Activated CD8-positive, alpha-beta memory T cell treated with anti-CD3 and anti-CD28 coated beads, Interleukin-2, amount 50 U/mL, for 4 hours (primary cell): ENCODE results near the gene ASCC3.
"Not testable (repeated sequence)": the region's sequence is repeated elsewhere in the genome, so short reads cannot be mapped to it uniquely, and the experiment has no call there.

Experiments
- DNase-seq: peaks from one replicate; pipeline ENCODE4 v3.0.0-alpha.2; 2020

Gene ASCC3

GRCh38 chr6:100881707-100882040, 545 bp upstream of the ASCC3 start:
- no peak for DNase-seq

- DNase-seq = no peak
Measured at GRCh38 chr6:100880149-100880852, 828 bp downstream of the ASCC3 start.

GRCh38 chr6:100879317-100879716, 1.8 kb downstream of the ASCC3 start:
- DNase-seq = no peak

- DNase-seq = no peak
Measured at GRCh38 chr6:100877851-100878250, 3.3 kb downstream of the ASCC3 start.

GRCh38 chr6:100876251-100876650, 4.9 kb downstream of the ASCC3 start:
- no peak for DNase-seq

- DNase-seq = no peak
Measured at GRCh38 chr6:100865525-100865924, 15.6 kb downstream of the ASCC3 start.

- DNase-seq = no peak
Measured at GRCh38 chr6:100862063-100862462, 19.1 kb downstream of the ASCC3 start.

GRCh38 chr6:100856146-100856545, 25.0 kb downstream of the ASCC3 start:
- no peak for DNase-seq

GRCh38 chr6:100851819-100852218, 29.3 kb downstream of the ASCC3 start:
- DNase-seq = no peak

GRCh38 chr6:100850174-100850573, 31.0 kb downstream of the ASCC3 start:
- no peak for DNase-seq

- DNase-seq = no peak
Measured at GRCh38 chr6:100846276-100846675, 34.9 kb downstream of the ASCC3 start.

- no peak for DNase-seq
Measured at GRCh38 chr6:100845676-100846075, 35.5 kb downstream of the ASCC3 start.

GRCh38 chr6:100839419-100839818, 41.7 kb downstream of the ASCC3 start:
- no peak for DNase-seq

GRCh38 chr6:100838011-100838410, 43.1 kb downstream of the ASCC3 start:
- DNase-seq = no peak

GRCh38 chr6:100833972-100834574, 47.1 kb downstream of the ASCC3 start:
- no peak for DNase-seq

- DNase-seq = not testable (repeated sequence)
Measured at GRCh38 chr6:100829077-100829595, 52.0 kb downstream of the ASCC3 start.

- DNase-seq = no peak
Measured at GRCh38 chr6:100823041-100823440, 58.1 kb downstream of the ASCC3 start.

- no peak for DNase-seq
Measured at GRCh38 chr6:100818066-100818465, 63.1 kb downstream of the ASCC3 start.

- DNase-seq = no peak
Measured at GRCh38 chr6:100810015-100810414, 71.1 kb downstream of the ASCC3 start.

GRCh38 chr6:100809346-100809745, 71.8 kb downstream of the ASCC3 start:
- DNase-seq = no peak

- DNase-seq = no peak
Measured at GRCh38 chr6:100808638-100809275, 72.4 kb downstream of the ASCC3 start.

GRCh38 chr6:100806296-100806695, 74.8 kb downstream of the ASCC3 start:
- no peak for DNase-seq

- DNase-seq = no peak
Measured at GRCh38 chr6:100803264-100804045, 77.7 kb downstream of the ASCC3 start.
